Measurements from ENCODE around the gene PRKAG2.

DNA sequence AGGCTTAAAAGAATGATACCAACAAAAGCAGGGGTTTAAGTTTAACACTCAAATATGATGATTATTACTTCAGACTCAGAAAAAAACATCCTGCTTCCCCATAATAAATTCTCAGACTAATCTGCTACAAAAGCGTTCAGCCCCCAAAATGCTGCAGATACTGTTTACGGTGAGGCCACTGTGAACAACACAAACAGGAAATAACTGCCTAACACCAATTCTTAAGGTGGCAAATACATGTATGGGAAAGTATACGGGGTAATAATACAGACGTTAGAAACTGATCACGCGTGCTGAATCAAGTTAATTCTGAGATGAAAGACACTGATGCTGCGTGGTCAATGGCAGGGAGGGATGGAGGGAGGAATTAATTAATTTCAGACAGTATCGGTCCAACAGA is 295.2 kb downstream of the PRKAG2 start:
- TF ChIP-seq, protein P1, sequence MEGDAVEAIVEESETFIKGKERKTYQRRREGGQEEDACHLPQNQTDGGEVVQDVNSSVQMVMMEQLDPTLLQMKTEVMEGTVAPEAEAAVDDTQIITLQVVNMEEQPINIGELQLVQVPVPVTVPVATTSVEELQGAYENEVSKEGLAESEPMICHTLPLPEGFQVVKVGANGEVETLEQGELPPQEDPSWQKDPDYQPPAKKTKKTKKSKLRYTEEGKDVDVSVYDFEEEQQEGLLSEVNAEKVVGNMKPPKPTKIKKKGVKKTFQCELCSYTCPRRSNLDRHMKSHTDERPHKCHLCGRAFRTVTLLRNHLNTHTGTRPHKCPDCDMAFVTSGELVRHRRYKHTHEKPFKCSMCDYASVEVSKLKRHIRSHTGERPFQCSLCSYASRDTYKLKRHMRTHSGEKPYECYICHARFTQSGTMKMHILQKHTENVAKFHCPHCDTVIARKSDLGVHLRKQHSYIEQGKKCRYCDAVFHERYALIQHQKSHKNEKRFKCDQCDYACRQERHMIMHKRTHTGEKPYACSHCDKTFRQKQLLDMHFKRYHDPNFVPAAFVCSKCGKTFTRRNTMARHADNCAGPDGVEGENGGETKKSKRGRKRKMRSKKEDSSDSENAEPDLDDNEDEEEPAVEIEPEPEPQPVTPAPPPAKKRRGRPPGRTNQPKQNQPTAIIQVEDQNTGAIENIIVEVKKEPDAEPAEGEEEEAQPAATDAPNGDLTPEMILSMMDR (IDR thresholded peaks at IDR 0.05; ENCODE audit: low read length): no peak
- no peak for TF ChIP-seq EZH2 (IDR thresholded peaks at IDR 0.05; ENCODE audit: borderline replicate concordance, low read length)

All from OCI-LY1 (cell line).